HG03457 (cell line): Measurements from ENCODE around the gene CD248.
"Not testable (repeated sequence)": the region's sequence is repeated elsewhere in the genome, so short reads cannot be mapped to it uniquely, and the experiment has no call there.

Source experiments
- ATAC-seq: cut with Tn5 transposase; IDR thresholded peaks from one replicate; pipeline ENCODE4 v1.9.1; 2021; ENCODE audit warnings: moderate number of reproducible peaks; ENCODE audit not compliant: unreplicated experiment

Gene CD248

GRCh38 chr11:66313321-66314185 lies 3.3 kb downstream of the CD248 start:
- ATAC-seq: no peak

GRCh38 chr11:66312549-66313320 lies 4.1 kb downstream of the CD248 start:
- ATAC-seq: peak; percentile 45

DNA sequence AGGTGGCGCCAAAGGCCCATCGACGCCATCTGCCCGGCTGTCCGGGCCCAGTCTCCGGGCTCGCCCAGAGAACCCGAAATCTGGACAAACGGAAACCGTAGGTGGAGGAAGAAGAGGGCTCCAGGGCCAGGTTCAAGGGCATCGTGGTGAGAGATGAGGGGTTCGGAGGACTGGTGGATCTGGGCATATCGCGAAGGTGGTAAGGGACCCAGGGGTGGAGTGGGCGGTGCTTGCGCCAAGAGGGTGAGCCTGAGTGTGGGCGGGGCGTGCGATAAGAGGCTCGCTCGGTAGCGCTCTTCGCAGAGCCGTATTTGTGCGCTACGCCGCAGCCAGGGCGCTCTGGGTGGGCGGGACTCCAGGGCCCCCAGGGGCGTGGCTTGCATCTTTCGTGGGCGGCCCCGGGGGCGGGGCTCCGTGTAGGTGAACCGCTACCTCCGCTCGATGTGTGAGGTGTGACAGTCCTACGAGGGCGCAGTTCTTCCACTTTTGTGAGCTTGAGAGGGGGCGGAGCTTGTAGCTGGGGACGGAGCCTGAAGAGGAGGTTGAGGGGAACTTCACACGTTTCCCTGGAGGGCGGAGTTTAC lies 4.8 kb downstream of the CD248 start:
- peak; percentile 47 for ATAC-seq

DNA sequence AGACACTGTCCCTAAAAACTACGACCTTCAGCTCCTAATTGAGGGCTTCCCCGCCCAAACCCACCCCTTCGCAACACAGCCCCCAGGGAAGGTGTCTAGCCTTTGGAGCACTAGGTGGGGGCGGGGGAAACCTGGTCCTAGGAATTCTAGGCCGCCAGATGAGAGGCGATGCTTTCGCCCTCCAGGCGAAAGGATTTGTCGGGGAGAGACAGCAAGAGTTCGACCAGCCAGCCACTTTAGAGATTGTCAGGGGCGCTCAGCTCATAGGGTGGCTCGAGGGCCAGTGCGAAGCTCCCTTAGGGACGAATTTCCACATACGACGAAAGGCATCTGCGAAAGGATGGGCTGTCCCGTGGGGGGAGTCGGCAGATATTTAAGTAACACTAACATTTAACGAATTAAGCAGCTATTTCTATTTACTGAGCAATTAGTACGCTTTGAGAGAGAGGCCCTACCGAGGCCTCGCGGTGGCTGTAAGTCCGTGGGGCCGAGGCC lies 5.3 kb downstream of the CD248 start:
- ATAC-seq: no peak

- not testable (repeated sequence) for ATAC-seq
Observed at GRCh38 chr11:66310803-66311440, 5.9 kb downstream of the CD248 start.

- ATAC-seq: no peak
Observed at GRCh38 chr11:66310324-66310723, 6.5 kb downstream of the CD248 start.

DNA sequence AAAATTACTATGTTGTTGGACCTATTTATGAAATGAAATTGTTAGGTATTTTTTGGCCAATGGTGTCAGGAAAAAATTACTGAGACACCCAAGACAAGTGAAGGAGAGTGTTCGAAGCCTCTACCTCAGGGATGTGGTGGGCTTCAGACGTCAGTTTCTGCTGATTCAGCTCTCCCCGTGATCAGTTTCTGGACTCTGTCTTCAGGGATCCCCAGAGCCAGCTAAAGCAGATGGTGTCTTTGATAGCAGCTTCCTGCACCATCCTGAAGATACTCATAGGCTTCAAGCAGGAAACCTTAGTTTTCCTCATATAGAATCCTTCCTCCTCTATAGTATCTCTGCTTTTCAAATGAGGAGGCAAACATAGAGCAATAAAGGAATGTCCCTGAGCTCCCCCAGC lies 7.4 kb downstream of the CD248 start:
- ATAC-seq: no peak

DNA sequence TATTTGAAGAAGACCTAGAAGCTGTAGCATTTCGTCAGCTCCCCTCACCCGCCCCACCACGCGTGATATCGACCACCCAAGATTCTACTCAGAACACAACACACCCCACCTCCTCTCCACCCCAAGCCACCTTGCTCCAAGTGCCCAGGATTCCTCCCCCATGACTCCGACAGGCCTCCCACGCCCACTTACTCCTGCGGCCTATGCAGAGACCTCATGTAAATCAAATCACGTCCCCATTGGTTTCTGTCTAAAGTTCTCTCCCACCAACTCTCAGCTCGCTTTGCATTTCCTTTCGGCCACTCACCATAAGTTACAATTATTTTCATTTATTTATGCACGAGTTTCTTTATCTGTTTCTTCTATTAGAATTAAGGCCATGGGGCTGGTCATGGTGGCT lies 14.2 kb downstream of the CD248 start:
- no peak for ATAC-seq

DNA sequence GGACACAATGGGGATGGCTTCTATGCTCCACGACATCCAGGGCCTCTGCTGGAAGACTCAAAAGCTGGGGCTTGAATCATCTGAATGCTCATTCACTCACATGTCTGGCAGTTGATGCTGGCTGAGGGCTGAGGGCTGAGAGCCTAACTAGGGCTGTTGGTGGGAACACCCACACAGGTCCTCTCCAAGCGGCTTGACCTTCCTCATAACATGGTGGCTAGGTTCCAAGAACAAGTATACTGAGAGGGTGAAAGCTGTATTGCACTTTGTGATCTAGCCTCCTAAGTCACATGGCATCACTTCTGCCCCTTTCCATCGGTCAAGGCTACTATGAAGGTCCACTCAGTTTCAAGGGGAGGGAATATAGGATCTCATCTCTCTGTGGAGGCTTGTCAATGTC lies 17.7 kb downstream of the CD248 start:
- ATAC-seq: no peak

DNA sequence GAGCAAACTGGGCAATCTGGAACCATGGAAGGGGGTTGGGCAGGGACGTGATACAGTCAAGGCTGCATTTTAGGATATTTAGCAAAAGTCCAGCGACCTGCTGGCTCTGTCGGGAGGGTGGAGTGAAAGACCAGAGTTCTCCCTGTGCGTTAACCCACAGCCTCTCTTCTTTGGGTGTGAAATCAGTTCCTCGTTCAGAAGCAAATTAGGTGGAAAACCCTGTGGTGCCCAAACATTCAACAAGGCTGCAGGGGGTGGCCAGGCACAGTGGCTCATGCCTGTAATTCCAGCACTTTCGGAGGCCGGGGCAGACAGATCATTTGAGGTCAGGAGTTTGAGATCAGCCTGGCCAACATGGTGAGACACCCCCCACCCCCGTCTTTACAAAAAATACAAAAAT lies 19.2 kb downstream of the CD248 start:
- no peak for ATAC-seq

- no peak for ATAC-seq
Observed at GRCh38 chr11:66294626-66295620, 21.9 kb downstream of the CD248 start.

GRCh38 chr11:66293777-66294625 lies 22.8 kb downstream of the CD248 start:
- no peak for ATAC-seq

DNA sequence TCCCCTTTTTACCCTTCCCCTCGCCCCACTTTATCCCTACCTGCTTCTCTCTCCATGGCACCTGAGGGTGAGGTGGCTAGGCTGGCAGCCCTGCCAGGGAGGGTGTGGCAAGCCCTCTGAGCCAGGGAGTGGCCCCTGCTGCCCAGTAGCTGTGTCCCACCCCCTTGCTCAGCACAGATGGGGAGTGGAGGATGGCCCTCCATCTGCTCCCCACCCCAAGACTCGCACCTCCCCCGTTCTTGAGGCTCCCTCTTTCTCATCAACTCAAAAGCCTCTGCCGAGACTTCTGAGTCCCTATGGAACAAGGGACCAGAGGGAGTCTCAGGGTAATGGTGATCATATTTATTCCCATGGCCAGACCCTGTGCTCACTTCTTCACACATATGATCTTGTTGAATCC lies 23.5 kb downstream of the CD248 start:
- no peak for ATAC-seq

DNA sequence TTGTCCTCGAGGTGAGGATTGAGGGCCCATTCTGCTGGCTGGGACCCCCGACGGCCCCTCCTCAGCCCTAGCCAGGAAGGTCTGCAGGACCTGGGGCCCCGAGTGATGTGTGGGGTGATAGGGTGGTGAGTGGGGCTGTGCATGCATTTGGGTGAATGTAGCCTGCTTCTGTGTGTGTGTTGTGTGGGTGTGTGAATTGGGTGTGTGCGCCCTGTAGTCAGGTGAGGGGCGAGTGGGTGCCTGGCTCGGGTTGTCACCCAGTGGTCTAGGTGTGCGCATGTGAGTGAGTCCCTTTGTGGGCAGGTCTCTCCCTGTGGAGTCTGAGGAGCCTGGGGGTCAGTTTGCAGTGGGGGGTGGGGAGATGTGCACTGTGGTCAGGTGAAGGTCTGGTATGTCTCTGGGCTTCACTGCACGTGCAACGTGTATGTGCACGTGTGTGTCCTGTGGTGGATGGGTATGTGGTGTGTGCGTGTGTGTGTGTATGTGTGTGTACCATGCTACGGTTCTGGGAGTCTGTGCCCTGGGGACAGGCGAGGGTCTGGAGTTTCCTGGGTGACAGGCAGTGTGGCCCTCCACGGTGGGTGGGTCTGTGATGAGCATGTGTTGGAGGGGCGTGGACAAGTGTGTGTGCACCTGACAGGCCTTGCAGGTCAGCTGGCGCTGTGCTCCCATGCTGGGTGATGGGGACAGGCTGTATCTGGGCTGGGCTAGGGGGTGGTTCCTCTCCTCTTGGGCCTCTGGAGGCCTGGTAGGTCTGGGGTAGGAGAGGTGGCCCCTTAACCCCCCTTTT lies 24.1 kb downstream of the CD248 start:
- no peak for ATAC-seq

DNA sequence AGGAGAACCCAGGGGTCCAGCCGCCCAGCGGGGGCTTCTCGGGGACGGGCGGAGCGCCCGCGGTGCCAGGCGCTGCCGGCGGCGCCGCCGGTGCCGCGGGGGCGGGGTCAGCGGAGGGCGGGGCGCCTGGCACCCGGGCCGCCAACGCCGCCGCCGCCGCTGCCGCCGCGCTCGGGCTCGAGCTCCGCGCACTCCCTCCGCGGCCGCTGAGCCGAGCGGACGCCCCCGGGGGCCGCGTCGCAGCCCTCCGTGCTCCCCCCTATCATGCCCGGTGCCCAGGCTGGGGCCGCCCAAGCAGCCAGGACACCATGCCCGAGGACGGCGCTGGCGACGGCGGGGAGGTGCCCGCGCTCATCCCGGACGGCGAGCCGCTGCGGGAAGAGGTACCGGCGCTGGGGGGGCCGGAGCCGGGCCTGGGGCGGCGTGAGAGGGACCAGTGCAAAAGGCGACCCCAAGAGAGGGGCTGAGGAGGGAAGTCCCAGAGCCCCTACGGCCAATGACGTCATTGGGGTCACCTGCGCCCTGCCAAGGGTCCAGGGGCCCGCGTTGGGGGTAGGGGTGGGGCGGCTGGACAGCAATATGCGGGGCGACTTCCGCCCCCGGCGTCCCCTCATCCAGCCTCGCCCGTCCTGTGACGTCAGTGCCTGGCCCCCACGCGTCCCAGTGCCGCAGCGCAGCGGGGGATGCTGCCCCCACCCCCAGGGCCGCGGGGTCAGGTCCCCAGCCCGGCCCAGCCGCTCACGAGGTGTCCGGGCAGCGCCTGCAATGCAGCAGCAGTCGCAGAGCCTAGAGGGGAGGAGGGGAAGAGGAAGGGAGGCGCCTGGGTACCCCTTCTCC lies 24.9 kb downstream of the CD248 start, which contains the start of gene TMEM151A:
Gene TMEM151A, plus strand, starts transcription at position 189 of the 837 bp plus-strand sequence. Its CDS starts 120 bp downstream, at position 309.
- ATAC-seq: no peak

DNA sequence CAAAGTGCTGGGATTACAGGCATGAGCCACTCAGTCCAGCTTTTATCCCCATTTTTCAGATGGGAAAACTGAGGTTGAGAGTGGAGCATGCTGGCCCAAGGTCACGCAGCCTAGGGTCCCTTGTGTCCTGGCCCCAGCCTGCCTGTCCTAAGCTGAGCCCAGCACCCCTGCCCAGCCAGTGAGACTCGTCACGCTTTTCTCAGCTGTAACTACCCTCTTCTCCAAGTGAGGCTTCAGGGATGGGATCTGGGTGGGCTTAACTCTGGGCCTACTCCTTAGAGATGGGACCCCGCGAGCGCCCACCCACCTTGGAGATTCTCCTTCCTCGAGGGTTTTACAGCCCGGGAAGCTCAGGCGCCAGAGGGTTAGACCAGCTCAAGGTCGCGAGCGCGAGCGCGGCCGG lies 25.5 kb downstream of the CD248 start:
- no peak for ATAC-seq

GRCh38 chr11:66290330-66290621 lies 26.6 kb downstream of the CD248 start:
- ATAC-seq: no peak
